Ovary (tissue), 3 donors: Measurements from ENCODE around the gene FUT7.

Experiments used
- CTCF ChIP-seq, 3 donors: fragments of 450-650 bp in 2 of 3; fragments of 200-600 bp in 1 of 3; IDR thresholded peaks; one replicate each; pipeline versions ENCODE4 v1.5.1 to v1.8.0; 2016 to 2022; ENCODE audit warnings: antibody characterized with exemption in 3 of 3, mild to moderate bottlenecking in 1 of 3
- POLR2A ChIP-seq: fragments of 450-650 bp; IDR thresholded peaks from one replicate; pipeline ENCODE4 v1.6.1; 2017; ENCODE audit warnings: antibody characterized with exemption, mild to moderate bottlenecking, moderate library complexity
- donor health status: DM: no; HTN: no; CAD: no.

GRCh38 chr9:137068539-137069507 is 36.9 kb upstream of the FUT7 start:
- TF ChIP-seq CTCF (IDR thresholded peaks at IDR 0.05), result no peak
- TF ChIP-seq POLR2A, result no peak
